Neural cell (in vitro differentiated cells): Measurements from ENCODE around the gene IGF2R. TPM values are rescaled to one million over a fixed set of nuclear protein-coding genes. Genes with fewer than 3 reads are reported as not detected.

Experiments
- H2AFZ ChIP-seq: fragments of 200-600, 300-800 bp; sonication (generic), shearing (Covaris generic); 2 replicates; pipeline ENCODE4 v1.6.0; 2014; ENCODE audit warnings: low read depth, mild to moderate bottlenecking, antibody characterized with exemption, low read length, moderate library complexity
- H3F3A ChIP-seq: fragments of 200-600 bp; shearing (Covaris generic); 2 replicates; pipeline ENCODE4 v1.6.1; 2016; ENCODE audit warnings: mild to moderate bottlenecking, moderate library complexity, mixed read lengths, antibody characterized with exemption, low read length; ENCODE audit not compliant: insufficient read depth, poor library complexity, severe bottlenecking
- H3K27ac ChIP-seq: fragments of 200-600, 300-800 bp; sonication (generic), shearing (Covaris generic); 2 replicates; pipeline ENCODE4 v1.5.1; 2014; ENCODE audit warnings: mild to moderate bottlenecking, low read length, moderate library complexity
- H3K27me3 ChIP-seq: fragments of 300-800, 200-600 bp; sonication (generic), shearing (Covaris generic); 2 replicates; pipeline ENCODE4 v1.6.0; 2014; ENCODE audit warnings: mild to moderate bottlenecking, low read depth, low read length, moderate library complexity; ENCODE audit not compliant: insufficient read depth
- H3K36me3 ChIP-seq: fragments of 300-800, 200-600 bp; sonication (generic), shearing (Covaris generic); 2 replicates; pipeline ENCODE4 v1.5.1; 2014; ENCODE audit warnings: mild to moderate bottlenecking, antibody characterized with exemption, low read length, moderate library complexity; ENCODE audit not compliant: insufficient read depth
- H3K4me2 ChIP-seq: fragments of 300-800, 200-600 bp; sonication (generic), shearing (Covaris generic); 2 replicates; pipeline ENCODE4 v1.6.0; 2014; ENCODE audit warnings: mild to moderate bottlenecking, low read length
- H3K4me3 ChIP-seq: fragments of 300-800, 200-600 bp; sonication (generic), shearing (Covaris generic); 2 replicates; pipeline ENCODE4 v1.5.1; 2014; ENCODE audit warnings: mild to moderate bottlenecking, low read length, moderate library complexity
- H3K79me2 ChIP-seq: fragments of 200-600 bp; shearing (Covaris generic); replicated peaks from 2 replicates; pipeline ENCODE4 v1.6.0; 2014; ENCODE audit warnings: mild to moderate bottlenecking, low read length, moderate library complexity; ENCODE audit not compliant: insufficient read depth
- H3K9ac ChIP-seq: fragments of 300-800, 200-600 bp; sonication (generic), shearing (Covaris generic); 2 replicates; pipeline ENCODE4 v1.6.1; 2016; ENCODE audit warnings: mild to moderate bottlenecking, low read length, mixed read lengths
- H3K9me2 ChIP-seq: fragments of 200-600 bp; shearing (Covaris generic); 2 replicates; pipeline ENCODE4 v1.6.1; 2016; ENCODE audit warnings: mild to moderate bottlenecking, low read length, mixed read lengths; ENCODE audit not compliant: insufficient read depth
- H3K9me3 ChIP-seq: fragments of 200-600, 300-800 bp; sonication (generic), shearing (Covaris generic); 2 replicates; pipeline ENCODE4 v1.6.1; 2016; ENCODE audit warnings: mild to moderate bottlenecking, mixed run types, low read length, moderate library complexity, mixed read lengths
- H4K20me1 ChIP-seq: fragments of 200-600 bp; shearing (Covaris generic); 2 replicates; pipeline ENCODE4 v1.6.1; 2016; ENCODE audit warnings: mild to moderate bottlenecking, mixed run types; ENCODE audit not compliant: insufficient read depth
- EP300 ChIP-seq: fragments of 450-650 bp; conservative IDR thresholded peaks from 2 replicates; pipeline ENCODE4 v1.6.1; 2014; ENCODE audit warnings: antibody characterized with exemption, mild to moderate bottlenecking, moderate library complexity; ENCODE audit not compliant: poor library complexity, severe bottlenecking
- EZH2 ChIP-seq: fragments of 200-600, 300-800 bp; shearing (Covaris generic), sonication (generic); IDR thresholded peaks from 2 replicates; pipeline ENCODE4 v1.6.1; 2014; ENCODE audit warnings: antibody characterized with exemption, low read length, borderline replicate concordance, mild to moderate bottlenecking; ENCODE audit not compliant: insufficient read depth, poor library complexity, severe bottlenecking
- MXI1 ChIP-seq: fragments of 450-650 bp; conservative IDR thresholded peaks from 2 replicates; pipeline ENCODE4 v1.6.1; 2014; ENCODE audit warnings: antibody characterized with exemption, mild to moderate bottlenecking; ENCODE audit not compliant: poor library complexity, severe bottlenecking
- POLR2AphosphoS5 ChIP-seq: IDR thresholded peaks from 2 replicates; pipeline ENCODE4 v1.6.1; 2012
- RAD21 ChIP-seq: fragments of 450-650 bp; conservative IDR thresholded peaks from 2 replicates; pipeline ENCODE4 v1.6.1; 2014; ENCODE audit warnings: antibody characterized with exemption, mild to moderate bottlenecking, moderate library complexity
- SMC3 ChIP-seq: fragments of 450-650 bp; conservative IDR thresholded peaks from 2 replicates; pipeline ENCODE4 v1.6.1; 2014; ENCODE audit warnings: antibody characterized with exemption, mild to moderate bottlenecking, moderate library complexity; ENCODE audit not compliant: poor library complexity
- TAF1 ChIP-seq: IDR thresholded peaks from 2 replicates; pipeline ENCODE4 v1.6.1; 2012; ENCODE audit warnings: low read depth
- polyA plus RNA-seq: library from polyadenylated mRNA; depleted of rRNA; stranded (reverse); fragments of >200 nt; gene quantifications from 2 replicates; pipeline ENCODE4 v1.2.3, GENCODE V29; 2014
- TF ChIP-seq, protein P1 (sequence below): fragments of 450-650 bp; IDR thresholded peaks from 2 replicates; pipeline ENCODE4 v1.5.1; 2014; ENCODE audit warnings: antibody characterized with exemption, mild to moderate bottlenecking, moderate library complexity; ENCODE audit not compliant: poor library complexity, severe bottlenecking
- TF ChIP-seq, protein P2 (sequence below): IDR thresholded peaks from 2 replicates; pipeline ENCODE4 v1.6.1; 2012; ENCODE audit warnings: borderline replicate concordance

IGF2R gene
- polyA plus RNA-seq, 1 donor from 2014 or later = 15.0 TPM

DNA sequence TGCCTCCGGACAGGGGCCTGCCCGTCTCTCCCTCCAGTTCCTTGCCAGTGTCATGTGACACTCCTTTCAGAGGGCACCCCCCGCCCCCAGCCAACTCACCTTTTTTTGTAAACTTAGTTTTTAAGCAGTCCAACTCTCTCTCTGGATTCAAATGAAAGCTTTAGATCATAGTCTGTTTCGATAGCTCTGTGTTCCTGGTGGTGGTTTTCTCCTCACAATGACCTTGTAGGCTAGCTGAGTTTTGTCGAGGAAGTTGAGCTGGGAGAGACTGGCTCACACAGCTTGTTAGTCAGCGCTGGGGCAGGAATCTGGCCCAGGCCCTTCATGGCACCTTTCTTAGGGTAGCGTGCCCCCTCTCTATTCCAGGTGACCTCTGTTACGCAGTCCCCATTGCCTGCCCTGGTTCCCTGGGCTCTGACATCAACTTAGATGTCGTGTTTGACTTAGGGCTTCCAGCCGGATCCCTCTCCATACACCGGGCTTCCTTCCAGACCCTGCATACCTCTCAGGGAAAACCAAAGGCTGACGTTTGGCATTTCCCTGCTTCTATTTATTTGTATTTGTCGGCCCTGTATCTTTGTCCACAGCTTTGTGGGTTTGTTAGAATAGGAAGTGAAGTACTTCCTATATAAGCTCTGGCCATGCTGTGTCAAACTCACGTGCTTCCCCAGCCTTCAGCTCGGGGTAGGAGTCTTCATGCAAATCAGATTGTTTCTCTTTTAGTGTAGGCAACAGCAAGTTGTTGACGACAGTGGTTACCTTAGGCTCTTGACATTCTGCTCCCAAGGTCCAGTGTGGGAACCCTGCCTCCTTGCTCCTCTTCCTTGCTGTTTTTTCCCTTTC lies 12.7 kb downstream of the IGF2R start:
- no peak overlapping the region for H3K4me2 ChIP-seq
- H3K27me3 ChIP-seq = no peaks in the 10 kb centered on the region
- H3K9me2 ChIP-seq = no peaks in the 10 kb centered on the region
- TF ChIP-seq TAF1 = no peak
- TF ChIP-seq SMC3 = no peak
- TF ChIP-seq EZH2 = no peak
- no peak for TF ChIP-seq POLR2AphosphoS5
- TF ChIP-seq MXI1 = no peak
- H3K9me3 ChIP-seq = no peaks in the 10 kb centered on the region
- peaks cover 70% of the 10 kb centered on the region for H3K79me2 ChIP-seq
- no peak overlapping the region for H2AFZ ChIP-seq
- no peaks in the 10 kb centered on the region for H4K20me1 ChIP-seq
- no peak overlapping the region for H3K4me3 ChIP-seq
- no peak overlapping the region for H3K27ac ChIP-seq
- H3K9ac ChIP-seq = no peak overlapping the region
- H3F3A ChIP-seq = no peaks in the 10 kb centered on the region
- H3K36me3 ChIP-seq = no peaks in the 10 kb centered on the region

DNA sequence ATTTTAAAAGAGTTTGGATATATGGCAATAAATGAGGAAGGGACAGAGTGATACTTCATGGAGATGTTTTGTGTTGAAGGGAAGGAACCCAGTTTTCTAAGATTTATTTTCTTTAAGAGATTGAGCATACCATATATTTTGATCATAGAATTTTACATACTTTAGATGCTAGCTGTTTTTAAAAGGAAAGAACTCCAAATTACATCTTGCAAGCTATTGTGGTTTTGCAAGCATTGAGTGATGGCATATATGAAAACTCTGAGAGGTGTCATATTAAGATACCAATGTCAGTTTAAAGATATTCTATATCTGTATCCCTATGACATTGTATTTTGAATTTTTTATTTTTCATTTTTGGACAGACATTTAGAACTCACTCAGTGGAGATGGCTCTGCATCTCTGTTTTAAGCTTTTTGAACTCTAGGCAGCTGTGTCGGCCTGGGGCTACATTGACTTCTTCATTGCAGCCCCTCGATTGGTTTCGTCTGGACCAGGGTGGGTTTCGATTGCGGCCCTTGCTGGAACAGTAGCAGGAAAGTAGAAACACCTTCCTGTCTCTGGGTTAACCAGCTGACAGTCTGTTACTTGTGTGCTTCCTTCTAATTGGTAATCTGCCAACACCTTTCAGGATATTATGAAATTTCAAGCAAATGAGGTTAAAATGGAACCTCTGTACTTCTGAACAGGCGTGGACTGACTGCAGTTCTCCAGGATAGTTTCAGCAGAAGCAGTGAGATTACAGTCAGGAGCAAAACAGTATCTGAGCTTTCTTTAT lies 14.0 kb downstream of the IGF2R start:
- Histone ChIP-seq H3K79me2 (peaks cover 70% of the 10 kb centered on the region), H4K20me1 (no peaks in the 10 kb centered on the region), H3K4me3 (no peak overlapping the region), H3F3A (no peaks in the 10 kb centered on the region), H3K27ac (no peak overlapping the region), H3K36me3 (no peaks in the 10 kb centered on the region), H3K9me3 (no peaks in the 10 kb centered on the region), H2AFZ (no peak overlapping the region), H3K4me2 (no peak overlapping the region), H3K27me3 (no peaks in the 10 kb centered on the region), H3K9ac (no peak overlapping the region), H3K9me2 (no peaks in the 10 kb centered on the region)
- TF ChIP-seq RAD21 (no peak), MXI1 (no peak), SMC3 (no peak), POLR2AphosphoS5 (no peak), TAF1 (no peak), EP300 (no peak), EZH2 (no peak)
- TF ChIP-seq, protein P1, sequence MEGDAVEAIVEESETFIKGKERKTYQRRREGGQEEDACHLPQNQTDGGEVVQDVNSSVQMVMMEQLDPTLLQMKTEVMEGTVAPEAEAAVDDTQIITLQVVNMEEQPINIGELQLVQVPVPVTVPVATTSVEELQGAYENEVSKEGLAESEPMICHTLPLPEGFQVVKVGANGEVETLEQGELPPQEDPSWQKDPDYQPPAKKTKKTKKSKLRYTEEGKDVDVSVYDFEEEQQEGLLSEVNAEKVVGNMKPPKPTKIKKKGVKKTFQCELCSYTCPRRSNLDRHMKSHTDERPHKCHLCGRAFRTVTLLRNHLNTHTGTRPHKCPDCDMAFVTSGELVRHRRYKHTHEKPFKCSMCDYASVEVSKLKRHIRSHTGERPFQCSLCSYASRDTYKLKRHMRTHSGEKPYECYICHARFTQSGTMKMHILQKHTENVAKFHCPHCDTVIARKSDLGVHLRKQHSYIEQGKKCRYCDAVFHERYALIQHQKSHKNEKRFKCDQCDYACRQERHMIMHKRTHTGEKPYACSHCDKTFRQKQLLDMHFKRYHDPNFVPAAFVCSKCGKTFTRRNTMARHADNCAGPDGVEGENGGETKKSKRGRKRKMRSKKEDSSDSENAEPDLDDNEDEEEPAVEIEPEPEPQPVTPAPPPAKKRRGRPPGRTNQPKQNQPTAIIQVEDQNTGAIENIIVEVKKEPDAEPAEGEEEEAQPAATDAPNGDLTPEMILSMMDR = no peak
- TF ChIP-seq, protein P2, sequence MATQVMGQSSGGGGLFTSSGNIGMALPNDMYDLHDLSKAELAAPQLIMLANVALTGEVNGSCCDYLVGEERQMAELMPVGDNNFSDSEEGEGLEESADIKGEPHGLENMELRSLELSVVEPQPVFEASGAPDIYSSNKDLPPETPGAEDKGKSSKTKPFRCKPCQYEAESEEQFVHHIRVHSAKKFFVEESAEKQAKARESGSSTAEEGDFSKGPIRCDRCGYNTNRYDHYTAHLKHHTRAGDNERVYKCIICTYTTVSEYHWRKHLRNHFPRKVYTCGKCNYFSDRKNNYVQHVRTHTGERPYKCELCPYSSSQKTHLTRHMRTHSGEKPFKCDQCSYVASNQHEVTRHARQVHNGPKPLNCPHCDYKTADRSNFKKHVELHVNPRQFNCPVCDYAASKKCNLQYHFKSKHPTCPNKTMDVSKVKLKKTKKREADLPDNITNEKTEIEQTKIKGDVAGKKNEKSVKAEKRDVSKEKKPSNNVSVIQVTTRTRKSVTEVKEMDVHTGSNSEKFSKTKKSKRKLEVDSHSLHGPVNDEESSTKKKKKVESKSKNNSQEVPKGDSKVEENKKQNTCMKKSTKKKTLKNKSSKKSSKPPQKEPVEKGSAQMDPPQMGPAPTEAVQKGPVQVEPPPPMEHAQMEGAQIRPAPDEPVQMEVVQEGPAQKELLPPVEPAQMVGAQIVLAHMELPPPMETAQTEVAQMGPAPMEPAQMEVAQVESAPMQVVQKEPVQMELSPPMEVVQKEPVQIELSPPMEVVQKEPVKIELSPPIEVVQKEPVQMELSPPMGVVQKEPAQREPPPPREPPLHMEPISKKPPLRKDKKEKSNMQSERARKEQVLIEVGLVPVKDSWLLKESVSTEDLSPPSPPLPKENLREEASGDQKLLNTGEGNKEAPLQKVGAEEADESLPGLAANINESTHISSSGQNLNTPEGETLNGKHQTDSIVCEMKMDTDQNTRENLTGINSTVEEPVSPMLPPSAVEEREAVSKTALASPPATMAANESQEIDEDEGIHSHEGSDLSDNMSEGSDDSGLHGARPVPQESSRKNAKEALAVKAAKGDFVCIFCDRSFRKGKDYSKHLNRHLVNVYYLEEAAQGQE = no peak
